Measurements from ENCODE around the gene BIRC5.
A peak's percentile ranks its signal among the peaks of the same experiment; 100 is the strongest.

The BIRC5 gene

DNA sequence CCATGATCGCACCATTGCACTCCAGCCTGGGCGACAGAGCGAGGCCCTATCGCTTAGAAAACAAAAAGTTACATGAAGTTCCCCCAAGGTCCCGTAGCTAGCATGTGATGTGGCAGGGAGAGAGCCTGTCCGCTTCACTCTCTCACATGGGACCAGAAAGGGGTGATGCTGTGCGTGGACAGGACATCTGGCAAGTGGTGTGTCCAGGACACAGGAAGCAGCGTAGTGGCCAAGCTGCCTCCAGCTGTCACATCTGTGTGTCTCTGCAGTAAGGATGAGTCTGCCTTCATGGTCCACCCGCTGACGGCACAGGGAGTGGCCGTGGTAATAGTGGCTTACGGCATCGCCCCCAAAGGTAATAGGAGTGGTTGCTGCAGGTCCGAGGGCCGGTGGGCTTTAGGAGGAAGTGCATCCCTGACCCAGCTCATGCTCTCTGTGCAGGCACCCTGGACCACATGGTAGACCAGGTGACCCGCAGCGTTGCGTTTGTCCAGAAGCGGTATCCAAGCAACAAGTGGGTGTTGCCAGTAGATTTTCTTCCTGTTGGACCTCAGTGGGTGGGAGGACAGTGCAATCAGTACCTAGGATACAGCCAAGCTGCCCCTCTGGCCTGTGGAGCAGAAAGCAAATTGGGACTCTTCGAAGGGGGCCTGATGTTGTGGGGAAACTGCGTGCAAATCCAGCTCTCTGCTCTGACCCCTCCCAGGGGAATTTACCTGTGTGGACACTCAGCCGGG is 9.5 kb upstream of the BIRC5 start:
- TF ChIP-seq, protein P1, sequence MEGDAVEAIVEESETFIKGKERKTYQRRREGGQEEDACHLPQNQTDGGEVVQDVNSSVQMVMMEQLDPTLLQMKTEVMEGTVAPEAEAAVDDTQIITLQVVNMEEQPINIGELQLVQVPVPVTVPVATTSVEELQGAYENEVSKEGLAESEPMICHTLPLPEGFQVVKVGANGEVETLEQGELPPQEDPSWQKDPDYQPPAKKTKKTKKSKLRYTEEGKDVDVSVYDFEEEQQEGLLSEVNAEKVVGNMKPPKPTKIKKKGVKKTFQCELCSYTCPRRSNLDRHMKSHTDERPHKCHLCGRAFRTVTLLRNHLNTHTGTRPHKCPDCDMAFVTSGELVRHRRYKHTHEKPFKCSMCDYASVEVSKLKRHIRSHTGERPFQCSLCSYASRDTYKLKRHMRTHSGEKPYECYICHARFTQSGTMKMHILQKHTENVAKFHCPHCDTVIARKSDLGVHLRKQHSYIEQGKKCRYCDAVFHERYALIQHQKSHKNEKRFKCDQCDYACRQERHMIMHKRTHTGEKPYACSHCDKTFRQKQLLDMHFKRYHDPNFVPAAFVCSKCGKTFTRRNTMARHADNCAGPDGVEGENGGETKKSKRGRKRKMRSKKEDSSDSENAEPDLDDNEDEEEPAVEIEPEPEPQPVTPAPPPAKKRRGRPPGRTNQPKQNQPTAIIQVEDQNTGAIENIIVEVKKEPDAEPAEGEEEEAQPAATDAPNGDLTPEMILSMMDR (IDR thresholded peaks at IDR 0.05; ENCODE audit: insufficient read depth, low read length, poor library complexity, severe bottlenecking) = no peak
- Histone ChIP-seq H3K4me3 (replicated peaks; ENCODE audit: low read depth, low read length) (no peak overlapping the region), H3K27me3 (replicated peaks; ENCODE audit: control insufficient read depth, insufficient read depth, low read length) (no peaks in the 10 kb centered on the region), H3K36me3 (ENCODE audit: control insufficient read depth, insufficient read depth, low read length) (peaks cover 15% of the 10 kb centered on the region)
- DNase-seq (ENCODE audit: extremely low read depth, insufficient read length) = no peak

DNA sequence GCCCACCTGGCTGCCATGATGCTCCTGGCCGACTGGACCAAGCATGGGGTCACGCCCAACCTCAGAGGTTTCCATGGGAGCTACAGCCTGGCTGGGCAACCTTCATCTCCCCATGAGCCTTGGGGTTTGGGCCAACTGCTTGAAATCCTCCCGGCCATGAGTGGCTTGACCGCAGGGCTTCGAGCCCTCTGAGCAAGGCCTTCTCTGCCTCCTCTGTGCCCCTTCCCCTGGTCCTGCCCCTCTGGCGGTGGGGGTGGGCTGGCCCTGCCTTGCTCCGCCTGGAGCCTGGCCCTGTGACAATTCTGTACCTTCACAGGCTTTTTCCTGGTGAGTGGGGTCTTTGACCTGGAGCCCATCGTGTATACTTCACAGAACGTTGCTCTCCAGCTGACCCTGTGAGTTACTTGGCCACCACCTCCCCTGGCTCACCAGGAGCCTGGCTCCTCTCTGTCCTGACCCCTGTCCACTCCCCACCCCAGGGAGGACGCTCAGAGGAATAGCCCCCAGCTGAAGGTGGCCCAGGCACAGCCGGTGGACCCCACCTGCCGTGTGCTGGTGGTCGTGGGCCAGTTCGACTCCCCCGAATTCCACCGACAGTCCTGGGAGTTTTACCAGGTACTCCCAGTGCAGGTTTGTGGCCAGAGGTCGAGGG is 8.8 kb upstream of the BIRC5 start:
- Histone ChIP-seq H3K4me3 (replicated peaks; ENCODE audit: low read depth, low read length) (no peak overlapping the region), H3K27me3 (replicated peaks; ENCODE audit: control insufficient read depth, insufficient read depth, low read length) (no peaks in the 10 kb centered on the region), H3K36me3 (ENCODE audit: control insufficient read depth, insufficient read depth, low read length) (peaks cover 15% of the 10 kb centered on the region)
- DNase-seq (ENCODE audit: extremely low read depth, insufficient read length) = no peak
- TF ChIP-seq, protein P1 (IDR thresholded peaks at IDR 0.05; ENCODE audit: insufficient read depth, low read length, poor library complexity, severe bottlenecking) = no peak

DNA sequence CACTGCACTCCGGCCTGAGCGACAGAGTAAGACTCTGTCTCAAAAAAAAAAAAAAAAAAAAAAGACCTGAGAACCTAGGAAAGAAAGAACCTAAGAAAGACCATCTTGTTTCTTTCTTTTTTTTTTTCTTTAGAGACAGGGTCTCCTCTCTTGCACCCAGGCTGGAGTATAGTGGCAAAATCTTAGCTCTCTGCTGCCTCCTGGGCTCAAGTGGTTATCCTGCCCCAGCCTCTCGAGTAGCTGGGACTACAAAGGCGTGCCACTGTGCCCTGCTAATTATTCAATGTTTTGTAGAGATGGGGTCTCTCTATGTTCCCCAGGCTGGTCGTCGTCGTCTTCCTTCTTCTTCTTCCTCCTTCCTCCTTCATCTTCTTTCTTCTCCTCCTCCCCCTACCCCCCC is 7.8 kb upstream of the BIRC5 start:
- Histone ChIP-seq H3K36me3 (ENCODE audit: control insufficient read depth, insufficient read depth, low read length) (peaks cover 14% of the 10 kb centered on the region), H3K27me3 (replicated peaks; ENCODE audit: control insufficient read depth, insufficient read depth, low read length) (no peaks in the 10 kb centered on the region), H3K4me3 (replicated peaks; ENCODE audit: low read depth, low read length) (no peak overlapping the region)
- TF ChIP-seq, protein P1 (IDR thresholded peaks at IDR 0.05; ENCODE audit: insufficient read depth, low read length, poor library complexity, severe bottlenecking) = peak; percentile 9
- no peak for DNase-seq (ENCODE audit: extremely low read depth, insufficient read length)

DNA sequence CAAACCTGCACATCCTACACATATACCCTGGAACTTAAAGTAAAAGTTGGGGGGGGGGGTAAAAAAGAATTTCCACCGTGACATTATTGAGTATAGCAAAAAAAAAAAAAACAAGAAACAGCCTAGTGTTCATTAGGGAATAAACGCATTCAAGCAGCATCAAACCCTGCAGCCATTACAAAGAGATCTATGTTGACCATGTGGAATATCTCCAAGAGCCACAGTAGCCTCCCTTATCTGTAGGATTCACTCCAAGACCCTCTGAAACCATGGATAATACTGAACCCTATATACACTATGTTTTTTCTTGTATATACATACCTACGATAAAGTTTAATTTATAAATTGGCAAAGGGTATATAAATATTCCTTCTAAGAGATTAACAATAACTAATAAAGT is 5.6 kb upstream of the BIRC5 start:
- TF ChIP-seq, protein P1 (IDR thresholded peaks at IDR 0.05; ENCODE audit: insufficient read depth, low read length, poor library complexity, severe bottlenecking) = no peak
- Histone ChIP-seq H3K36me3 (ENCODE audit: control insufficient read depth, insufficient read depth, low read length) (peaks cover 12% of the 10 kb centered on the region), H3K4me3 (replicated peaks; ENCODE audit: low read depth, low read length) (no peak overlapping the region), H3K27me3 (replicated peaks; ENCODE audit: control insufficient read depth, insufficient read depth, low read length) (no peaks in the 10 kb centered on the region)
- no peak for DNase-seq (ENCODE audit: extremely low read depth, insufficient read length)

DNA sequence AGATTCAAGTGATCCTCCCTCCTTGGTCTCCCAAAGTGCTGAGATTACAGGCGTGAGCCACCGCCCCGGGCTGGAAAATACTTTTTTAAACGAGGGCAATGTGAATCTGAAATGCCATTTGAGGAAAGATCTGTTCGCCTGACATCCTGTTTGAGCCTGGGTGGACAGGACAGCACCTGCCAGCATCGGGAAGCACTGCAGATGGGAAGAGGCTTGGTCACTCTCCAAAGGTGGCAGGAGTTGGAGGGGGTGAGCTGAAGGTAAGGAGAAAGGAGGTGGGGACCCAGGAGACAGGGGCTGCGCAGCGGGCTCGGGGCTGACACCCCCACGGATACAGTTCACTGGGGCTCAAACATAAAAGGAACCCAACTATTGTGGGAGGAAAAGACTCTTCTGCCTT is 3.9 kb upstream of the BIRC5 start:
- no peaks in the 10 kb centered on the region for H3K27me3 ChIP-seq (replicated peaks; ENCODE audit: control insufficient read depth, insufficient read depth, low read length)
- TF ChIP-seq, protein P1 (IDR thresholded peaks at IDR 0.05; ENCODE audit: insufficient read depth, low read length, poor library complexity, severe bottlenecking) = no peak
- no peak for DNase-seq (ENCODE audit: extremely low read depth, insufficient read length)

More for the DNA sequence above, 3.9 kb upstream of the BIRC5 start:
- H3K4me3 ChIP-seq (replicated peaks; ENCODE audit: low read depth, low read length) = no peak overlapping the region
- H3K36me3 ChIP-seq (ENCODE audit: control insufficient read depth, insufficient read depth, low read length) = peaks cover 6% of the 10 kb centered on the region
